Keratinocyte (primary cell): ENCODE results near the gene RGS3. TPM values are rescaled to one million over a fixed set of nuclear protein-coding genes. Genes with fewer than 3 reads are reported as not detected.

Source experiments
- DNase-seq: peaks from one replicate; pipeline ENCODE4 v3.0.0-alpha.2; 2011; ENCODE audit warnings: low read depth, missing footprints, low spot score
- FAIRE-seq: peaks from 2 replicates; lab custom pipeline; 2011; peaks lifted over from hg19 to GRCh38; lab: Jason Lieb, UNC
- H2AFZ ChIP-seq: 2 replicates; pipeline ENCODE4 v1.6.0; 2012; ENCODE audit warnings: low read length, control low read depth, inconsistent platforms; ENCODE audit not compliant: control insufficient read depth
- H3K27ac ChIP-seq: 2 replicates; pipeline ENCODE4 v1.5.1; 2011; ENCODE audit warnings: low read length; ENCODE audit not compliant: control insufficient read depth, insufficient read depth
- H3K27me3 ChIP-seq: 3 replicates; pipeline ENCODE4 v1.6.0; 2011; ENCODE audit warnings: low read length; ENCODE audit not compliant: control insufficient read depth, insufficient read depth; ENCODE audit errors: extremely low read depth
- H3K36me3 ChIP-seq, 2 experiments: 2 replicates in 1 of 2; 3 replicates in 1 of 2; pipeline ENCODE4 v1.5.1; 2011; ENCODE audit warnings: low read length in 2 of 2, mild to moderate bottlenecking in 1 of 2; ENCODE audit not compliant: control insufficient read depth in 2 of 2, insufficient read depth in 2 of 2; ENCODE audit errors: extremely low read depth in 1 of 2
- H3K4me1 ChIP-seq: 3 replicates; pipeline ENCODE4 v1.5.1; 2011; ENCODE audit warnings: low read length; ENCODE audit not compliant: control insufficient read depth, insufficient read depth; ENCODE audit errors: extremely low read depth
- H3K4me2 ChIP-seq: 3 replicates; pipeline ENCODE4 v1.6.0; 2011; ENCODE audit warnings: low read depth, low read length; ENCODE audit not compliant: control insufficient read depth, insufficient read depth; ENCODE audit errors: extremely low read depth
- H3K4me3 ChIP-seq, 3 experiments: fragments of 200-600 bp in 1 of 3; sonication (generic) in 1 of 3; 2 replicates in 2 of 3; 3 replicates in 1 of 3; pipeline ENCODE4 v1.5.1; 2011 to 2016; ENCODE audit warnings: low read length in 3 of 3, mild to moderate bottlenecking in 3 of 3, control low read depth in 2 of 3, inconsistent platforms in 1 of 3, low read depth in 1 of 3, mixed read lengths in 1 of 3, mixed run types in 1 of 3, moderate library complexity in 1 of 3; ENCODE audit not compliant: control insufficient read depth in 2 of 3, insufficient read depth in 2 of 3; ENCODE audit errors: extremely low read depth in 1 of 3
- H3K79me2 ChIP-seq: 2 replicates; pipeline ENCODE4 v1.6.0; 2012; ENCODE audit warnings: low read length; ENCODE audit not compliant: control insufficient read depth, insufficient read depth
- H3K9ac ChIP-seq: 3 replicates; pipeline ENCODE4 v1.6.0; 2011; ENCODE audit warnings: low read length; ENCODE audit not compliant: control insufficient read depth, insufficient read depth; ENCODE audit errors: extremely low read depth
- H3K9me1 ChIP-seq: 3 replicates; pipeline ENCODE4 v1.6.0; 2011; ENCODE audit warnings: low read length; ENCODE audit not compliant: control insufficient read depth, insufficient read depth; ENCODE audit errors: extremely low read depth
- H3K9me3 ChIP-seq: 2 replicates; pipeline ENCODE4 v1.5.1; 2012; ENCODE audit warnings: low read depth, low read length; ENCODE audit not compliant: control insufficient read depth
- H4K20me1 ChIP-seq: 3 replicates; pipeline ENCODE4 v1.6.0; 2011; ENCODE audit warnings: low read length; ENCODE audit not compliant: control insufficient read depth, insufficient read depth; ENCODE audit errors: extremely low read depth
- EZH2 ChIP-seq: IDR thresholded peaks from one replicate; pipeline ENCODE4 v1.6.1; 2012; ENCODE audit warnings: inconsistent platforms, mild to moderate bottlenecking, low read length, moderate library complexity
- dilution Hi-C: fragments of 300-500 bp; cut with MboI; formaldehyde crosslinking; loops from one replicate; pipeline ENCODE4 v1.7.0; 2020; ENCODE audit warnings: low sequenced_read_pairs; ENCODE audit not compliant: extremely low pct_ligation_motif_present
- polyA plus RNA-seq, 5 experiments: library from polyadenylated mRNA; depleted of rRNA in 3 of 5; stranded (reverse) in 3 of 5; stranded (forward) in 1 of 5; unstranded in 1 of 5; fragments of >200 nt; gene quantifications; 1 replicate in 1 of 5; 2 replicates in 3 of 5; 3 replicates in 1 of 5; pipeline versions ENCODE4 v1.2.1 to v1.2.3, GENCODE V29; 2011 to 2012; ENCODE audit warnings: missing spikeins in 2 of 5, low read depth in 1 of 5, low replicate concordance in 1 of 5
- TF ChIP-seq, protein P1 (sequence below), 3 experiments: IDR thresholded peaks in 1 of 3; conservative IDR thresholded peaks in 1 of 3; optimal IDR thresholded peaks in 1 of 3; 2 replicates in 2 of 3; 3 replicates in 1 of 3; pipeline versions ENCODE3 to v1.5.1; 2011; ENCODE audit warnings: low read length in 3 of 3, mild to moderate bottlenecking in 3 of 3, moderate library complexity in 2 of 3, control low read depth in 1 of 3, inconsistent platforms in 1 of 3; ENCODE audit not compliant: insufficient read depth in 2 of 3; ENCODE audit errors: extremely low read depth in 1 of 3

RGS3 gene
- polyA plus RNA-seq, 1 donor (not counting 4 experiments of a cell fraction or from before 2014, with no cell fraction given) = 19.6 TPM

DNA sequence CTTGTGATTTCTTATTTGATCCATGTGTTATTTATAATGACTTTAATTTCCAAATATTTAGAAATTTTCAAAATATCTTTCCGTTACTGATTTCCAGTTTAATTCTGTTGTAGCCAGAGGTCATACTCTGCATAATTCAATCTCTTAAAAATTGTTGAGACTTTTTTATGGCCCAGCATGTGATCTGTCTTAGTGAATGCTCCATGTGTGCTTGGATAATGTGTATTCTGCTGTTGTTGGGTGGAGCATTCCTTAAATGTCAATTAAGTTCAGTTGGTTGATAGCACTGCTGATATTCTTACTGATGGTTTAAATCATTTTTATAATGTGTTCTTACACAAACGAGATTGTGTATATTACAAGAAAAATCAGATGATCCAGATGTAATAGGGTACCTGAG lies 180.8 kb downstream of the RGS3 start:
- Histone ChIP-seq H4K20me1 (no peaks in the 10 kb centered on the region), H3K9me3 (no peaks in the 10 kb centered on the region), H3K9me1 (no peaks in the 10 kb centered on the region), H3K4me1 (no peaks in the 10 kb centered on the region), H3K36me3 (no peaks in the 10 kb centered on the region), H3K27ac (no peak overlapping the region), H3K27me3 (no peaks in the 10 kb centered on the region), H3K4me2 (no peak overlapping the region), H3K4me3 (no peak overlapping the region), H3K79me2 (no peaks in the 10 kb centered on the region), H3K9ac (no peak overlapping the region), H2AFZ (no peak overlapping the region)
- DNase-seq (no peak), FAIRE-seq (no peak)
- dilution Hi-C loops = no loop called here
- TF ChIP-seq, protein P1, sequence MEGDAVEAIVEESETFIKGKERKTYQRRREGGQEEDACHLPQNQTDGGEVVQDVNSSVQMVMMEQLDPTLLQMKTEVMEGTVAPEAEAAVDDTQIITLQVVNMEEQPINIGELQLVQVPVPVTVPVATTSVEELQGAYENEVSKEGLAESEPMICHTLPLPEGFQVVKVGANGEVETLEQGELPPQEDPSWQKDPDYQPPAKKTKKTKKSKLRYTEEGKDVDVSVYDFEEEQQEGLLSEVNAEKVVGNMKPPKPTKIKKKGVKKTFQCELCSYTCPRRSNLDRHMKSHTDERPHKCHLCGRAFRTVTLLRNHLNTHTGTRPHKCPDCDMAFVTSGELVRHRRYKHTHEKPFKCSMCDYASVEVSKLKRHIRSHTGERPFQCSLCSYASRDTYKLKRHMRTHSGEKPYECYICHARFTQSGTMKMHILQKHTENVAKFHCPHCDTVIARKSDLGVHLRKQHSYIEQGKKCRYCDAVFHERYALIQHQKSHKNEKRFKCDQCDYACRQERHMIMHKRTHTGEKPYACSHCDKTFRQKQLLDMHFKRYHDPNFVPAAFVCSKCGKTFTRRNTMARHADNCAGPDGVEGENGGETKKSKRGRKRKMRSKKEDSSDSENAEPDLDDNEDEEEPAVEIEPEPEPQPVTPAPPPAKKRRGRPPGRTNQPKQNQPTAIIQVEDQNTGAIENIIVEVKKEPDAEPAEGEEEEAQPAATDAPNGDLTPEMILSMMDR (optimal IDR thresholded peaks at IDR 0.05 in 1 of 3, IDR thresholded peaks at IDR 0.05 in 1 of 3, conservative IDR thresholded peaks at IDR 0.05 in 1 of 3; ENCODE audit: extremely low read depth in 1 of 3, insufficient read depth in 2 of 3, low read length in 3 of 3) = no peak
- TF ChIP-seq EZH2 = no peak

DNA sequence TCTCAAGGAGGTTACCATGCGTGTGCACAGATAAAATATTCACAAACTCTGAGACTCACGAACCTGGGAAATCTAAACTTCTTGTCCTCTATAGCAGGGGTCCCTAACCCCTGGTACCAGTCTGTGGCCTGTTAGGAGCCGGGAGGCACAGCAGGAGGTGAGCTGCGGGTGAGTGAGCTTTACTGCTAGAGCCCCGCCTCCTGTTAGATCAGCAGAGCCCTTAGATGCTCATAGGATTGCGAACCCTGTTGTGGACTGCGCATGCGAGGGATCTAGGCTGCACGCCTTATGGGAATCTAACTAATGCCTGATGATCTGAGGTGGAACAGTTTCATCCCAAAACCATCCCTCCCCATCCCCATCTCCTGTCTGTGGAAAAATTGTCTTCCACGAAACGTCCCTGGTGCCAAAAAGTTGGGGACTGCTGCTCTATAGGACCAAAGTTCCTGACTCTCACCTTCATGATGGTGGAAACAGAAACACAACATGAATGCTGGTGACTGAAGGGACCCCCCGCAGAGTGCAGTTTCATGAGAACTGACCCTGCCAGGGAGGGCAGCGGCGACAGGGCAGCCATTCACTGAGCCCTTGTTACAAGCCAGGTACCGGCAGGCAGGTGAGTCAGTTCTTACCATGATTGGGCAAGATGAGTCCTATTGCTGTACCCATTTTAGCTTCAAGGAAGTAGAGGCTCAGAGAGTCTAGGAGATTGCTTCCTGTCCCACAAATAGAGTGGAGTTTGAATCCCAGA lies 181.9 kb downstream of the RGS3 start:
- dilution Hi-C loops = no loop called here
- Histone ChIP-seq H3K27ac (no peak overlapping the region), H3K36me3 (no peaks in the 10 kb centered on the region), H3K9me1 (peaks cover 3% of the 10 kb centered on the region), H4K20me1 (no peaks in the 10 kb centered on the region), H3K9ac (no peak overlapping the region), H3K9me3 (no peaks in the 10 kb centered on the region), H3K27me3 (no peaks in the 10 kb centered on the region), H3K79me2 (no peaks in the 10 kb centered on the region), H2AFZ (no peak overlapping the region), H3K4me3 (no peak overlapping the region), H3K4me1 (no peaks in the 10 kb centered on the region), H3K4me2 (no peak overlapping the region)
- TF ChIP-seq EZH2 = no peak
- TF ChIP-seq, protein P1 (optimal IDR thresholded peaks at IDR 0.05 in 1 of 3, IDR thresholded peaks at IDR 0.05 in 1 of 3, conservative IDR thresholded peaks at IDR 0.05 in 1 of 3; ENCODE audit: extremely low read depth in 1 of 3, insufficient read depth in 2 of 3, low read length in 3 of 3) = no peak
- DNase-seq (no peak), FAIRE-seq (no peak)
